HG02970 (cell line): ENCODE measurements around the gene SYNE1.
"Not testable (repeated sequence)": the region's sequence is repeated elsewhere in the genome, so short reads cannot be mapped to it uniquely, and the experiment has no call there.

Source experiments
- ATAC-seq: cut with Tn5 transposase; IDR thresholded peaks from one replicate; pipeline ENCODE4 v1.9.1; 2021; ENCODE audit warnings: mild to moderate bottlenecking, moderate library complexity, moderate number of reproducible peaks; ENCODE audit not compliant: unreplicated experiment, low FRiP score

Gene SYNE1

GRCh38 chr6:152632121-152632782 is 4.9 kb downstream of the SYNE1 start:
- no peak for ATAC-seq

- no peak for ATAC-seq
Measured at GRCh38 chr6:152631376-152631775, 5.8 kb downstream of the SYNE1 start.

GRCh38 chr6:152630832-152631231 is 6.3 kb downstream of the SYNE1 start:
- ATAC-seq: no peak

GRCh38 chr6:152625213-152625612 is 11.9 kb downstream of the SYNE1 start:
- ATAC-seq: no peak

DNA sequence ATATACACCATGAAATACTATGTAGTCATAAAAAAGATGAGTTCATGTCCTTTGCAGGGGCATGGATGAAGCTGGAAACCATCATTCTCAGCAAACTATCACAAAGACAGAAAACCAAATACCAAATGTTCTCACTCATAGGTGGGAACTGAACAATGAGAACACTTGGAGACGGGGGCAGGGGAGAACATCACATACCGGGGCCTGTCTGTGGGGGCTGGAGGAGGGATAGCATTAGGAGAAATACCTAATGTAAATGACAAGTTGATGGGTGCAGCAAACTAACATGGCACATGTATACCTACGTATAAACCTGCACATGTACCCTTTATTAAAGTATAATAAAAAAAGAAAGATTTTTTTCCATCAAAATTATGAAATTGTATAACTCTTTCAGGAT is 22.4 kb downstream of the SYNE1 start:
- ATAC-seq: not testable (repeated sequence)

DNA sequence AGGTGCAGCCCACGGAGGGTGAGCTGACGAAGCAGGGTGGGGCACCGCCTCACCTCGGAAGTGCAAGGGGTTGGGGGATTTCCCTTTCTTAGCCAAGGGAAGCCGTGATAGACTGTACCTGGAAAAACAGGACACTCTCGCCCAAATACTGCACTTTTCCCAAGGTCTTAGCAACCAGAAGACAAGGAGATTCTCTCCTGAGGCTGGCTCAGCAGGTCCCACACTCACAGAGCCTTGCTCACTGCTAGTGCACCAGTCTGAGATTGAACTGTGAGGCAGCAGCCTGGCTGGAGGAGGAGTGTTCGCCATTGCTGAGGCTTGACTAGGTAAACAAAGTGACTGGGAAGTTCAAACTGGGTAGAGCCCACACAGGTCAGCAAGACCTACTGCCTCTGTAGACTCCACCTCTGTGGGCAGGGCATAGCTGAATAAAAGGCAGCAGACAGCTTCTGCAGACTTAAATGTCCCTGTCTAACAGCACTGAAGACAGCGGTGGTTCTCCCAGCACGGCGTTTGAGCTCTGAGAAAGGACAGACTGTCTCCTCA is 28.0 kb downstream of the SYNE1 start:
- no peak for ATAC-seq

GRCh38 chr6:152605941-152606340 is 31.2 kb downstream of the SYNE1 start:
- ATAC-seq: no peak

- no peak for ATAC-seq
Measured at GRCh38 chr6:152605342-152605741, 31.8 kb downstream of the SYNE1 start.

GRCh38 chr6:152603911-152604310 is 33.3 kb downstream of the SYNE1 start:
- ATAC-seq: no peak

DNA sequence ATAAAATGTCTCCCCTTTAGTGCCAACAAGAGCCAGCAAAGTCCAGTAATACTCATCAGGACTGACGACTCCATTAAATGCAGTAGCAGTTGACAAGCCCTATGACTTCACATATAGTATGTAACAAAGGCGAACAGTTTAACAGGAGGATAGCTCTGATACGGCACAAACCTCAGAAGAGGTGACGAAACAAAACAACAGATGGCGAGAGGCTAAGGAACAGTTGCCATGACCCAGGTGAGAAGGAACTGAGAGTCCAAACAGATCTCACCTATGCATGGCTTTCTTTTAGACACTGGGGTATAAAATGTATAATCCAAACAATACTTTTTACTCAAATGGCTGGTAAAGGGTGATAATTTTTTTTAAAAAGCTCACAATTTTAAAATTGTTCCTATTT is 37.1 kb downstream of the SYNE1 start:
- ATAC-seq: no peak

DNA sequence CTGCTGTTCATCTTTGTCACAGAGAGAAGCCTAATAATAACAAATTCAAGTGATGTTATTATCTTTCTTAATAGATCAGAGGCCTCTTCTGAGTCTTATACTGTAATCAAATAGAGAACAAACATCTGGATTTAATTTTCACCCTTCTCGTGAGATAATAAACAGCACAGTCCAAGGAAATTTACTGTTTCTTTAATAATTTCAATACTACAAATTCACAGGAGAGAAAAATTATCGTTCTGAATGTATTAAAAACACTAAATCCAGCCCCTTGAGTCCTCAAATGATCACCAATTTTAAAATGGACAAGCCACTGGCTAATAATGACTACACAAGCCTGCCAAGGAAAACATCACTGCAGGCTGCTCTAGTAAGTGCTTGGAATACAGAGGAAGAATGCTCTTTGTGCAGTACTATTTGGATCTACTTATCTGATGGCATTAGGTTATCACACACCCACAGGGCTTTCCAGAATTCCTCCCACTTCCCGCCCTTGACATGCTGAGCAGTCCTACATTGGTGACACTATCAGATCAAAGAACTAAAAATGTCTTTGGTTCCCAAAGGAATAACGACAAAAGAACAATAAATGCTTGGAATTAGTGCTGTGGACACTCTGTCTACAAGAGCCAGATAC is 38.1 kb downstream of the SYNE1 start:
- no peak for ATAC-seq

DNA sequence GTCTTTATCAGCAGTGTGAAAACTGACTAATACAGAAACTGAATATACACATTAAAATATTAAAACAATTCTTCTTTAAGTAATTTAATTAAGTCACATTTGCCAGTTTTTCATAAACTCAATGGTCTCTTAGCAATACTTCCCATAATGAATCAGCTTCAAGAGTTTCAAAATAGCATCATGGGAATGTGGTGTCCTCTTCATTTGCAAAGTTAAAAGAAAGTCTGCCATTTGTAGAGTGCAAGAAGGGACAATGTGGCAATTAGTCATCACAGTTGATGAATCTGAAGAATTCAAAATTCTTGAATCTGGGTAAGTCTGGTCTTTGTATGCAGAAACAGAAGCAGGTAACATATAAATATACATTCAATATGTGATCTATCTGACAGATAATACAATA is 38.7 kb downstream of the SYNE1 start:
- no peak for ATAC-seq

DNA sequence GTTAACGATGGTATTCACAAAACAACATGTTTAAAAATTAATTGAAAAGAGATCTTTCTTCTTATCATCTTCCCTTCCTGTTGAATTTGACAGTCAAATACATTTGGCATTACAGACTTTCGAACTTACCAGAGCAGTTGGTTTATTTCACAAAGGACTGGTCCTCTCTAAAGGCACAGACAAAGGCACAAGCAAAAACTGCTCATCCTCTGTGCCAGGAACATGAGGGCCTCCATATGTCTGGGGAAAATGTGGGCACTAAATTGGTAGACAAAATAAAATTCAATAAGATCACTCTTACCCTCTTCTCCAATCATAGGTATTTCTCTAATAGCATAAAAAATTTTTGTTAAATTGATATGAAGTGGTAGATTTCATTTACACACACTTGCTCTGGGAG is 40.4 kb downstream of the SYNE1 start:
- ATAC-seq: no peak

- ATAC-seq: no peak
Measured at GRCh38 chr6:152595499-152595898, 41.7 kb downstream of the SYNE1 start.

DNA sequence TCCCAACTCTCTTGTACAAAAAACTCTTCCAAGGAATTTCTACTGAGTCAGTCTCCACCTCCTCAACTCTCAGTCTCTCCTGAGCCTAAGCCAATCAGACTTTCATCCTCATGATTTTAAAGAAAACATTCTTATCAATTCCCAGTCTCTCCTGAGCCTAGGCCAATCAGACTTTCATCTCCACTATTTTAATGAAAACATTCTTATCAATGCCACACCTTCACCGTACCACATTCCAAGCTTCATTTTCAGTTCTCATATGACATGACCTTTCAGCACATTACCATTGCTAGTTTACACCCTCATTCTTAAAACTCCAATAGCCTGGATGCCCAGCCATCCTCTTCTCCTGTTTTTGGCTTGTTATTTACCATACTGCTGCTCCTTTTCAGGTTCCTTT is 42.5 kb downstream of the SYNE1 start:
- no peak for ATAC-seq

GRCh38 chr6:152588456-152588855 is 48.7 kb downstream of the SYNE1 start:
- no peak for ATAC-seq

GRCh38 chr6:152587473-152587872 is 49.7 kb downstream of the SYNE1 start:
- ATAC-seq: no peak

GRCh38 chr6:152585236-152585635 is 51.9 kb downstream of the SYNE1 start:
- no peak for ATAC-seq

GRCh38 chr6:152583888-152584287 is 53.3 kb downstream of the SYNE1 start:
- ATAC-seq: no peak

- no peak for ATAC-seq
Measured at GRCh38 chr6:152576525-152576924, 60.6 kb downstream of the SYNE1 start.

GRCh38 chr6:152575621-152576150 is 61.5 kb downstream of the SYNE1 start:
- no peak for ATAC-seq

- no peak for ATAC-seq
Measured at GRCh38 chr6:152575161-152575560, 62.0 kb downstream of the SYNE1 start.
